ENCODE results near the gene SYCE3.
A peak's percentile ranks its signal among the peaks of the same experiment; 100 is the strongest.

SYCE3 gene

DNA sequence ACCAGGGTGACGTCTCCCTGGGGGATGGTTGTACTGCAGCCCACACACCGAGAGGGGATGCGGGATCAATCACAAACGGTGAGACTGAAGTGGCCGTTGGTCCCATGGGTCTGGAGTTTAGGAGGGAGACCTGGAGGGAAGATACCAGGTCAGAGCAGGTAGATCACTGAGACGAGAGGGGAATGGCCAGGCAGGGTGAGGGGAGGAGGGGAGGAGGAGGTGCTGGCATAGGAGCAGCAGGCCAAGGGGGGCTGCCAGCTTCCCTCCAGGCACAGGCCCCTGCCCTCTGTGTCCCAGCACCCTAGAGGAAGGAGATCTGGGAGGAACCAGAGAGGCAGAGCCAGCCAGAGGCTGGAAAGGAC, 44.9 kb upstream of the SYCE3 start:
- TF ChIP-seq, protein P1, sequence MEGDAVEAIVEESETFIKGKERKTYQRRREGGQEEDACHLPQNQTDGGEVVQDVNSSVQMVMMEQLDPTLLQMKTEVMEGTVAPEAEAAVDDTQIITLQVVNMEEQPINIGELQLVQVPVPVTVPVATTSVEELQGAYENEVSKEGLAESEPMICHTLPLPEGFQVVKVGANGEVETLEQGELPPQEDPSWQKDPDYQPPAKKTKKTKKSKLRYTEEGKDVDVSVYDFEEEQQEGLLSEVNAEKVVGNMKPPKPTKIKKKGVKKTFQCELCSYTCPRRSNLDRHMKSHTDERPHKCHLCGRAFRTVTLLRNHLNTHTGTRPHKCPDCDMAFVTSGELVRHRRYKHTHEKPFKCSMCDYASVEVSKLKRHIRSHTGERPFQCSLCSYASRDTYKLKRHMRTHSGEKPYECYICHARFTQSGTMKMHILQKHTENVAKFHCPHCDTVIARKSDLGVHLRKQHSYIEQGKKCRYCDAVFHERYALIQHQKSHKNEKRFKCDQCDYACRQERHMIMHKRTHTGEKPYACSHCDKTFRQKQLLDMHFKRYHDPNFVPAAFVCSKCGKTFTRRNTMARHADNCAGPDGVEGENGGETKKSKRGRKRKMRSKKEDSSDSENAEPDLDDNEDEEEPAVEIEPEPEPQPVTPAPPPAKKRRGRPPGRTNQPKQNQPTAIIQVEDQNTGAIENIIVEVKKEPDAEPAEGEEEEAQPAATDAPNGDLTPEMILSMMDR (IDR thresholded peaks at IDR 0.05; ENCODE audit: low read depth, low read length): no peak
- no peak for TF ChIP-seq EZH2phosphoT487 (IDR thresholded peaks at IDR 0.05; ENCODE audit: low read depth)
- no peak overlapping the region for H3K4me3 ChIP-seq (ENCODE audit: low read length)
- no peak overlapping the region for H3K4me2 ChIP-seq (ENCODE audit: low read length)
- no peaks in the 10 kb centered on the region for H4K20me1 ChIP-seq (ENCODE audit: insufficient read depth, low read length)
- H3K9ac ChIP-seq (ENCODE audit: low read length): no peak overlapping the region
- no peak overlapping the region for H2AFZ ChIP-seq (ENCODE audit: low read depth, low read length)
- H3K27me3 ChIP-seq (ENCODE audit: low read depth, low read length): no peaks in the 10 kb centered on the region
- no peak overlapping the region for H3K27ac ChIP-seq (ENCODE audit: low read length)
- H3K79me2 ChIP-seq (ENCODE audit: low read length): no peaks in the 10 kb centered on the region
- no peaks in the 10 kb centered on the region for H3K4me1 ChIP-seq (ENCODE audit: low read length)
- H3K36me3 ChIP-seq (replicated peaks; ENCODE audit: low read depth, low read length): no peaks in the 10 kb centered on the region
- no peaks in the 10 kb centered on the region for H3K9me3 ChIP-seq (ENCODE audit: insufficient read depth, low read length)

DNA sequence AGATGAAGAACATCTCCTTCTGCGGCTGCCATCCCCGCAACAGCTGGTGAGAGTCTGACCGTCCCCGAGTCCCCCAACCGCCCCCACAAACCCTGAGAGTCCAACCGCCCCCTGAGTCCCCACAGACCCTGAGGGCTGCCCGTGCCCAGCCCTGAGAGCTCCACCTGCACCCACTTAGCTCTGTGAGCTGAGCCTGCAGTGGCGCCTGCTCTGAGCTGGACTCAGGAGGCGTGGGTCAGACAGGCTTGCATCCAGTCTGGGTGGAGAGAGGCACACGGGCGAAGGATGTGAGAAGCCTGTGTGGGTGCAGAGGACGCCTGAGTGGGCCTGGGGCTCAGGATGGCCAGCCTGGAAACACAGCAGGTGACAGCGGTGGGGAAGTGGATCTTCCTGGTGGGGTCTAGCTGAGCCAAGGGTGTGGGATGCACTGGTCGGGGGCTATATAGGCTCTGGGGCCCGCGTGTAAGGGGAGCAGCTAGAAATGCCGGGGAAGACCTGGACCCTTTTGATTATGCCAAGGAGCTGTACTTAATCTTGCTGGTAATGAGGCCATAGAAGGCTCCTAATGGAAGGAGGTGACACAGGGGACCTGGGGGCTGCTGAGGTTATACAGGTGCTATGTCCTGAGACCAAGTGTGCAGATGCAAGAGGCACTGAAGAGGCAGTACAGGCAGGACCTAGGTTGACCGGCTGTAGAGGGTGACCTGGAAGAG, 44.4 kb upstream of the SYCE3 start:
- H2AFZ ChIP-seq (ENCODE audit: low read depth, low read length): no peak overlapping the region
- H3K36me3 ChIP-seq (replicated peaks; ENCODE audit: low read depth, low read length): no peaks in the 10 kb centered on the region
- H4K20me1 ChIP-seq (ENCODE audit: insufficient read depth, low read length): no peaks in the 10 kb centered on the region
- H3K27ac ChIP-seq (ENCODE audit: low read length): no peak overlapping the region
- TF ChIP-seq, protein P1 (IDR thresholded peaks at IDR 0.05; ENCODE audit: low read depth, low read length): no peak
- no peak for TF ChIP-seq EZH2phosphoT487 (IDR thresholded peaks at IDR 0.05; ENCODE audit: low read depth)
- no peak overlapping the region for H3K4me3 ChIP-seq (ENCODE audit: low read length)
- no peaks in the 10 kb centered on the region for H3K79me2 ChIP-seq (ENCODE audit: low read length)
- H3K9ac ChIP-seq (ENCODE audit: low read length): no peak overlapping the region
- no peak overlapping the region for H3K4me2 ChIP-seq (ENCODE audit: low read length)
- H3K27me3 ChIP-seq (ENCODE audit: low read depth, low read length): no peaks in the 10 kb centered on the region
- no peaks in the 10 kb centered on the region for H3K9me3 ChIP-seq (ENCODE audit: insufficient read depth, low read length)
- no peaks in the 10 kb centered on the region for H3K4me1 ChIP-seq (ENCODE audit: low read length)

DNA sequence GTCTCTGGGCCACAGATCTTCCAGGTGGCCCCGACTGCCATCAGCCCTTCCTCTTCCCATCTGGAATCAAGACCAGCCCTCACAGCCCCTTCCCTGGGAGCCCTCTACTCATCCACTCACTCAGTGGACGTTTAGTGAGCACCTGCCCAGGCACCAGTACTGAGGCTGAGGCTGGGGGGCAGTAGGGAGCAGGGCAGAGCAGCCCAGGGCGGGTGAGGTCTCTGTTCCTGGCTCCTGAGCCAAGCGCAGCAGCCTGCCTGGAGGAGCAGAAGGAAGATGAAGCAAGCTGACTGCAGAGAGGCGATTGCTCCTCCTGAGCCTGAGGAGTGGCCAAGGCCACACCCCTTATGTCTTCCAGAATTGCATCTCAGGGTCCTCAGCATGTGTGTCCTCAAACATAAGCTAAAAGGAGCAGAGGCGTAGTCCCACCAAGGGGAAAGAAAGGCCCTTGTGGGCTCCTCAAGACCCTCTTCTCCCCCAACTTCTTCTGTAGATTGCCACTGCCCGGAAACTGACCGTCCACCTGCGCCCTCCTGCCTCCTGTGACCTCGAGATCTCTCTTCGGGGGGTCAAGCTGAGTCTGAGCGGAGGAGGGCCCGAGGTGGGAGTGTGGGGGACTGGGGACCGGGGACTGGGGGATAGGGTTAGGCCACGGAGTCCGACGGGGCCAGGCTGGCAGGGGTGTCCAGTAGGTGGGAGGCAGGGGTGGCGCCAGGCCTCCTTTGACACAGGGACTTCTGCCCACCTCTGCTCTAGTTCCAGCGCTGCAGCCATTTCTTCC, 43.6 kb upstream of the SYCE3 start:
- H3K9me3 ChIP-seq (ENCODE audit: insufficient read depth, low read length): no peaks in the 10 kb centered on the region
- H3K79me2 ChIP-seq (ENCODE audit: low read length): no peaks in the 10 kb centered on the region
- H3K9ac ChIP-seq (ENCODE audit: low read length): no peak overlapping the region
- H3K27me3 ChIP-seq (ENCODE audit: low read depth, low read length): no peaks in the 10 kb centered on the region
- H3K27ac ChIP-seq (ENCODE audit: low read length): no peak overlapping the region
- H3K36me3 ChIP-seq (replicated peaks; ENCODE audit: low read depth, low read length): no peaks in the 10 kb centered on the region
- no peaks in the 10 kb centered on the region for H3K4me1 ChIP-seq (ENCODE audit: low read length)
- H3K4me2 ChIP-seq (ENCODE audit: low read length): no peak overlapping the region
- no peak overlapping the region for H2AFZ ChIP-seq (ENCODE audit: low read depth, low read length)
- no peak overlapping the region for H3K4me3 ChIP-seq (ENCODE audit: low read length)
- TF ChIP-seq, protein P1 (IDR thresholded peaks at IDR 0.05; ENCODE audit: low read depth, low read length): peak; percentile 10
- TF ChIP-seq EZH2phosphoT487 (IDR thresholded peaks at IDR 0.05; ENCODE audit: low read depth): no peak
- no peaks in the 10 kb centered on the region for H4K20me1 ChIP-seq (ENCODE audit: insufficient read depth, low read length)

DNA sequence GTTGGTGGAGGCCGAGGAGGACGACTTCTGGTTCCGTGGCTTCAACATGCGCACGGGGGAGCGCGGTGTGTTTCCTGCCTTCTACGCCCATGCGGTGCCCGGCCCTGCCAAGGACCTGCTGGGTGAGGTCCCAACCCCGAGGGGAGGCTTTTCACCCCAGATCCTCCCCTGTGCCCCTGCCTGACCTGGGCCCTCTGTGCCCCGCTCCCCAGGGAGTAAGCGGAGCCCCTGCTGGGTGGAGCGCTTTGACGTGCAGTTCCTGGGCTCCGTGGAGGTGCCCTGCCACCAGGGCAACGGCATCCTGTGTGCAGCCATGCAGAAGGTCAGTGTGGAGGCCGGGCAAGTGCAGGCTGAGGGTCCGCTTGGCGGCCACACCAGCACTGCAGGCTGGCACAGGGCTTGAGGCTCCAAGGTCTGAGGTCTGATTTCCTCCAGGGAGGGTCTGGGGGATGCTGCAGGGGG, 42.9 kb upstream of the SYCE3 start:
- no peaks in the 10 kb centered on the region for H3K4me1 ChIP-seq (ENCODE audit: low read length)
- no peaks in the 10 kb centered on the region for H3K27me3 ChIP-seq (ENCODE audit: low read depth, low read length)
- no peak overlapping the region for H3K27ac ChIP-seq (ENCODE audit: low read length)
- no peak overlapping the region for H3K4me2 ChIP-seq (ENCODE audit: low read length)
- H3K9me3 ChIP-seq (ENCODE audit: insufficient read depth, low read length): no peaks in the 10 kb centered on the region
- no peak overlapping the region for H2AFZ ChIP-seq (ENCODE audit: low read depth, low read length)
- no peaks in the 10 kb centered on the region for H3K36me3 ChIP-seq (replicated peaks; ENCODE audit: low read depth, low read length)
- no peak overlapping the region for H3K4me3 ChIP-seq (ENCODE audit: low read length)
- no peaks in the 10 kb centered on the region for H4K20me1 ChIP-seq (ENCODE audit: insufficient read depth, low read length)
- TF ChIP-seq, protein P1 (IDR thresholded peaks at IDR 0.05; ENCODE audit: low read depth, low read length): no peak
- no peak for TF ChIP-seq EZH2phosphoT487 (IDR thresholded peaks at IDR 0.05; ENCODE audit: low read depth)
- no peaks in the 10 kb centered on the region for H3K79me2 ChIP-seq (ENCODE audit: low read length)
- no peak overlapping the region for H3K9ac ChIP-seq (ENCODE audit: low read length)

Data from OCI-LY3 (cell line).